GM19043 (cell line): Measurements from ENCODE around the gene KCNJ9.

Experiments
- ATAC-seq: cut with Tn5 transposase; IDR thresholded peaks from one replicate; pipeline ENCODE4 v1.9.1; 2021; ENCODE audit warnings: low read depth; ENCODE audit not compliant: unreplicated experiment

KCNJ9 gene

GRCh38 chr1:160086456-160086892, 5.1 kb downstream of the KCNJ9 start:
- ATAC-seq = no peak

- ATAC-seq = no peak
These were observed 5.9 kb downstream of the KCNJ9 start for GRCh38 chr1:160087118-160087662.

GRCh38 chr1:160089883-160090282, 8.5 kb downstream of the KCNJ9 start:
- no peak for ATAC-seq

GRCh38 chr1:160090760-160091159, 9.4 kb downstream of the KCNJ9 start:
- ATAC-seq = no peak

- no peak for ATAC-seq
These were observed 10.4 kb downstream of the KCNJ9 start for GRCh38 chr1:160091666-160092223.

GRCh38 chr1:160092366-160093068, 11.2 kb downstream of the KCNJ9 start:
- no peak for ATAC-seq

- no peak for ATAC-seq
These were observed 11.7 kb downstream of the KCNJ9 start for GRCh38 chr1:160093069-160093395.

- no peak for ATAC-seq
These were observed 12.4 kb downstream of the KCNJ9 start for GRCh38 chr1:160093624-160094290.

- ATAC-seq = no peak
These were observed 12.9 kb downstream of the KCNJ9 start for GRCh38 chr1:160094291-160094625.

- ATAC-seq = no peak
These were observed 13.5 kb downstream of the KCNJ9 start for GRCh38 chr1:160094806-160095205.

GRCh38 chr1:160095382-160096105, 14.2 kb downstream of the KCNJ9 start:
- no peak for ATAC-seq

- ATAC-seq = no peak
These were observed 15.2 kb downstream of the KCNJ9 start for GRCh38 chr1:160096274-160097116.

GRCh38 chr1:160097151-160097910, 16.0 kb downstream of the KCNJ9 start:
- ATAC-seq = no peak

GRCh38 chr1:160097911-160098851, 16.8 kb downstream of the KCNJ9 start, which contains the start of gene IGSF8:
Gene IGSF8, minus strand, starts transcription at chr1:160098619. Its CDS starts 147 bp downstream, at chr1:160098472.
- ATAC-seq = peak; percentile 45

GRCh38 chr1:160098852-160099561, 17.7 kb downstream of the KCNJ9 start:
- peak; percentile 84 for ATAC-seq

GRCh38 chr1:160099716-160100375, 18.5 kb downstream of the KCNJ9 start:
- no peak for ATAC-seq

- ATAC-seq = no peak
These were observed 19.8 kb downstream of the KCNJ9 start for GRCh38 chr1:160101037-160101716.
